Osteocyte (in vitro differentiated cells): ENCODE results near the gene NKAIN4. TPM values are rescaled to one million over a fixed set of nuclear protein-coding genes. Genes with fewer than 3 reads are reported as not detected.
"Not testable (repeated sequence)": the region's sequence is repeated elsewhere in the genome, so short reads cannot be mapped to it uniquely, and the experiment has no call there.

Experiments used
- DNase-seq: peaks from one replicate; pipeline ENCODE4 v3.0.0; 2021; ENCODE audit warnings: mixed read lengths; ENCODE audit not compliant: unreplicated experiment; ENCODE audit errors: extremely low spot score
- H3K27ac Mint-ChIP-seq: one replicate; pipeline ENCODE4 v1.8.0; 2021; ENCODE audit warnings: mild to moderate bottlenecking, mixed read lengths; ENCODE audit not compliant: unreplicated experiment
- H3K27me3 Mint-ChIP-seq: one replicate; pipeline ENCODE4 v1.8.0; 2021; ENCODE audit warnings: mixed read lengths; ENCODE audit not compliant: unreplicated experiment
- H3K36me3 Mint-ChIP-seq: one replicate; pipeline ENCODE4 v1.8.0; 2021; ENCODE audit warnings: mixed read lengths; ENCODE audit not compliant: unreplicated experiment
- H3K4me1 Mint-ChIP-seq: one replicate; pipeline ENCODE4 v1.8.0; 2021; ENCODE audit warnings: mixed read lengths; ENCODE audit not compliant: unreplicated experiment
- H3K4me3 Mint-ChIP-seq: one replicate; pipeline ENCODE4 v1.8.0; 2021; ENCODE audit warnings: mild to moderate bottlenecking, moderate library complexity, mixed read lengths; ENCODE audit not compliant: unreplicated experiment
- H3K9me3 Mint-ChIP-seq: one replicate; pipeline ENCODE4 v1.8.0; 2021; ENCODE audit warnings: mixed read lengths; ENCODE audit not compliant: unreplicated experiment
- total RNA-seq: library from RNA; stranded (reverse); gene quantifications from 2 replicates; pipeline ENCODE4 v1.2.1, GENCODE V29; 2021
- TF ChIP-seq, protein P1 (sequence below): fragments of 200-600 bp; sonication (generic); IDR thresholded peaks from 2 replicates; pipeline ENCODE4 v1.5.0; 2021; ENCODE audit warnings: antibody characterized with exemption, mild to moderate bottlenecking, moderate library complexity

Gene NKAIN4
- total RNA-seq, 1 donor from 2014 or later = 0.62 TPM

DNA sequence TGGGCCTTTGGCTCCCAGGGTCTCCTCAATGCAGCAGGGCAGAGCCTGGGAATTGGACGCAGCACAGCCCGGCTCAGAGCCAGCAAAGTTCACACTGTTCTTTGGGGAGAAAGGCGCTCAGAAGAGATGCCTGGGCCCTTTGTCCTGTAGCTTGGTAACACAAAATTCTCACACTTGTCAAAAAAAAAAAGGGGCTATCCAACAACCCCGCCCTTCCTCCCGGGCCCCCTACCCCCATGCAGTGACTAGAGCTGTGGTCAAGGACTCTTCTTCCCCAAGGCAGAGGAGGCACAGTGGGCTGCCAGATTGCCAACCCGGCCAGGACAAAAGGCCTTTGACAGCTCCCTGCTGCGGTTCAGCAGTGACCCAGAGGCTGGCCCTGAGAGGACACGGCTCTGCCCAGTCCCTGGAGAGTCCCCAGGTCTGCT, 2.0 kb downstream of the NKAIN4 start:
- Mint-ChIP-seq H3K27me3 (peaks cover 49% of the 10 kb centered on the region), H3K36me3 (no peaks in the 10 kb centered on the region), H3K9me3 (no peaks in the 10 kb centered on the region), H3K4me1 (peaks cover 16% of the 10 kb centered on the region), H3K27ac (no peak overlapping the region), H3K4me3 (no peak overlapping the region)
- no peak for DNase-seq
- TF ChIP-seq, protein P1, sequence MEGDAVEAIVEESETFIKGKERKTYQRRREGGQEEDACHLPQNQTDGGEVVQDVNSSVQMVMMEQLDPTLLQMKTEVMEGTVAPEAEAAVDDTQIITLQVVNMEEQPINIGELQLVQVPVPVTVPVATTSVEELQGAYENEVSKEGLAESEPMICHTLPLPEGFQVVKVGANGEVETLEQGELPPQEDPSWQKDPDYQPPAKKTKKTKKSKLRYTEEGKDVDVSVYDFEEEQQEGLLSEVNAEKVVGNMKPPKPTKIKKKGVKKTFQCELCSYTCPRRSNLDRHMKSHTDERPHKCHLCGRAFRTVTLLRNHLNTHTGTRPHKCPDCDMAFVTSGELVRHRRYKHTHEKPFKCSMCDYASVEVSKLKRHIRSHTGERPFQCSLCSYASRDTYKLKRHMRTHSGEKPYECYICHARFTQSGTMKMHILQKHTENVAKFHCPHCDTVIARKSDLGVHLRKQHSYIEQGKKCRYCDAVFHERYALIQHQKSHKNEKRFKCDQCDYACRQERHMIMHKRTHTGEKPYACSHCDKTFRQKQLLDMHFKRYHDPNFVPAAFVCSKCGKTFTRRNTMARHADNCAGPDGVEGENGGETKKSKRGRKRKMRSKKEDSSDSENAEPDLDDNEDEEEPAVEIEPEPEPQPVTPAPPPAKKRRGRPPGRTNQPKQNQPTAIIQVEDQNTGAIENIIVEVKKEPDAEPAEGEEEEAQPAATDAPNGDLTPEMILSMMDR = no peak

DNA sequence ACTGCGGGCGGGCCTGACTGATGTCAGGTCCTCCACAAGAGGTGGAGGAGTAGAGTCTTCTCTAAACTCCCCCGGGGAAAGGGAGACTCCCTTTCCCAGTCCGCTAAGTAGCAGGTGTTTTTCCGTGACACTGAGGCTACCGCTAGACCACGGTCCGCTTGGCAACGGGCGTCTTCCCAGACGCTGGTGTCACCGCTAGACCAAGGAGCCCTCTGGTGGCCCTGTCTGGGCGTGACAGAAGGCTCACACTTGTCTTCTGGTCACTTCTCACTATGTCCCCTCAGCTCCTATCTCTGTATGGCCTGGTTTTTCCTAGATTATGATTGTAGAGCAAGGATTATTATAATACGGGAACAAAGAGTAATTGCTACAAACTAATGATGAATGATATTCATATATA, 2.9 kb downstream of the NKAIN4 start:
- not testable (repeated sequence) for H3K9me3 Mint-ChIP-seq, H3K4me3 Mint-ChIP-seq
- peaks cover 39% of the 10 kb centered on the region for H3K27me3 Mint-ChIP-seq

DNA sequence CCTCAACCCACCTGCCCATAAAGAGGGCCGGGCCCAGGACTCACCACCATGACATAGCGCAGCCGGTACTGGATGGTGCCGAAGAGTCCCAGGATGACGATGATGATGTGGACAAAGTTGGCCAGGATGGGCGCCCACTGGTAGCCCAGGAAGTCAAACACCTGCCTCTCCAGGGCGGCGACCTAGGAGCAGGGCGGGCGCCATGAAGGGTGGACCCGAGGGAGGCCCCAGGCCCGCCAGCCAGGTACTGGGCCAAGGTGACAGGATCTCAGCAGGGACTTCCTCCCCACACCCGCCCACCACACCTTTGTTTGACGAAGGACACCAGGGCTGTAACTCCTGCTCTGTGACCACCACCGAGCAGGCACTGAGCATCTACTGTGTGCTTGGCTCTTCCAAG, 4.4 kb downstream of the NKAIN4 start:
- Mint-ChIP-seq H3K27me3 (peaks cover 26% of the 10 kb centered on the region), H3K36me3 (no peaks in the 10 kb centered on the region), H3K4me3 (no peak overlapping the region), H3K9me3 (no peaks in the 10 kb centered on the region), H3K27ac (no peak overlapping the region), H3K4me1 (peaks cover 20% of the 10 kb centered on the region)
- TF ChIP-seq, protein P1 = no peak
- no peak for DNase-seq

More for the DNA sequence above, 2.9 kb downstream of the NKAIN4 start:
- not testable (repeated sequence) for H3K36me3 Mint-ChIP-seq, DNase-seq, H3K27ac Mint-ChIP-seq
- TF ChIP-seq, protein P1 = peak; percentile 48
- peaks cover 16% of the 10 kb centered on the region for H3K4me1 Mint-ChIP-seq

DNA sequence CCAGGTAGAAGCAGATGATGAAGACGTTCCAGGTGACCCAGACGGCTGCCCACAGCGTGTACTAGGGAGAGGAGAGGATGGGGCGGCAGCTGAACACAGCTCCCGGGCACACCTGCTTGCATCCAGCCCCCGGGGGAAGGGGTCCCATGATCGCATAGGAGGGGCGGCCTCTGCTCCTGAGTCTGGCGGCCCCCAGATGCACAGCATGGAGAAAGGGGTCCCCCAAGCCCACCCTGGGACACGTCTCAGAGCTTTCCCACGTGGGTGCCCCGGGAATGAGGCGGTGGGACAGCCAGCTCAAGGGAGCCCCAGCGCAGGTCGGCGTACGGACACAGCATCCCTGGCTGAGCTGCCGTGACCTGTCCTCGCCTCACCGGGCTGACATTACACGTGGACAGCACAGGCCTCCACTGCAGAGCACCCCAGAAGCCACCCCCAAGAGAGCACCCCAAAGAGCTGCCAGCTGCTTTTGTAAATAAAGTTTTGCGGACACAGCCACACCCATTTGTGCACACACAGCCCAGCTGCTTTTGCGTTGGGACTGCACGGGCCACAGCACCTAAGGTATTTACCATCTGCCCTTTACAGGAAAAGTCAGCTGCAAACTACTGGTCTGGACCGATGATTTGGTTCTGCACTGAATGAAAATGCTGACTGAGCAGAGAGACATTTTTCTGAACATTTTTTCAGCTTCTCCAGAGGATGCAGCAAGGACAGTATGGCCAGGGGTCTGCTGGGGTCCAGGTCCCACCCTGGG, 5.2 kb downstream of the NKAIN4 start:
- no peak for DNase-seq
- Mint-ChIP-seq H3K36me3 (no peaks in the 10 kb centered on the region), H3K27ac (no peak overlapping the region), H3K4me3 (no peak overlapping the region), H3K9me3 (no peaks in the 10 kb centered on the region), H3K4me1 (peaks cover 18% of the 10 kb centered on the region), H3K27me3 (peaks cover 24% of the 10 kb centered on the region)
- TF ChIP-seq, protein P1 = no peak

DNA sequence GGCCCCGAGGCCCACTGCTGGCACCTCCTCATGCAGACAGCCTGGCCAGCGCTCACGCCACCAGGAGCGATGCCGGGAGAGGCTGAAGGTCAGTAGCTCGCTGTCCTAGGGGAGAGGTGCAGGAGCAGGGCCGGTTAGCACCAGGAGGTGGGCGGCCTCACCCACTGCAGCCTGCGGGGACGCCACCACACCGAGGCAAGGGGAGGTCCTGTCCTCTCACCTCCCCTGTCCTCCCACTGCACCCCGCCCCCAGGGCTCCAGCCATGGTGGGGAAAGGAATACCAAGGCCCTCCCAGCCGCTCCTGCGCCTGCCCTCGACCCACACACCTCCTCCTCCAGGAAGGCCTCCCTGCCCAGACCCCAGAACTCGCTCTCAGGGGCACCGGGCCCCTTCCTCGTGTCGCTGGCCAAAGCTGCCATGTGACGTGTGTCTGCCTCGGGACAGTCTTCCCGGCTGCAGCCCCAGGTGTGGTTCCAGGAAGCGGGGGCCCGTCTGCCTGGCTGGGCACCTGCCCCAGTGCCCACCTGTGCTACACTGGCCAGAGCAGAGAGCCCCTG, 6.5 kb downstream of the NKAIN4 start:
- Mint-ChIP-seq H3K27me3 (peaks cover 19% of the 10 kb centered on the region), H3K27ac (no peak overlapping the region), H3K4me1 (peaks cover 12% of the 10 kb centered on the region), H3K9me3 (no peaks in the 10 kb centered on the region), H3K36me3 (no peaks in the 10 kb centered on the region), H3K4me3 (no peak overlapping the region)
- TF ChIP-seq, protein P1 = no peak
- DNase-seq = no peak
